Small intestine (tissue), 7 donors: ENCODE data around the gene SP100. TPM values are rescaled to one million over a fixed set of nuclear protein-coding genes. Genes with fewer than 3 reads are reported as not detected.

Source experiments
- DNase-seq, 2 donors: peaks; one replicate each; pipeline versions ENCODE4 v3.0.0 to v3.0.0-alpha.2; 2013
- FAIRE-seq: peaks from 2 replicates; lab custom pipeline; 2012; peaks lifted over from hg19 to GRCh38; lab: Jason Lieb, UNC
- H3K27ac ChIP-seq, 3 donors: one replicate each; pipeline ENCODE4 v1.5.1; 2013; ENCODE audit warnings: low read length in 2 of 3, mild to moderate bottlenecking in 2 of 3, control low read depth in 1 of 3, inconsistent platforms in 1 of 3, low read depth in 1 of 3, moderate library complexity in 1 of 3
- H3K27me3 ChIP-seq, 3 donors: one replicate each; pipeline ENCODE4 v1.6.1; 2013; ENCODE audit warnings: low read length in 3 of 3, inconsistent platforms in 1 of 3; ENCODE audit not compliant: control insufficient read depth in 3 of 3, insufficient read depth in 3 of 3
- H3K36me3 ChIP-seq, 3 donors: one replicate each; pipeline ENCODE4 v1.6.1; 2013; ENCODE audit warnings: low read length in 3 of 3, inconsistent platforms in 1 of 3, low read depth in 1 of 3, mild to moderate bottlenecking in 1 of 3, moderate library complexity in 1 of 3; ENCODE audit not compliant: control insufficient read depth in 3 of 3, insufficient read depth in 2 of 3
- H3K4me1 ChIP-seq, 3 donors: one replicate each; pipeline ENCODE4 v1.6.1; 2013; ENCODE audit warnings: low read length in 2 of 3, inconsistent platforms in 1 of 3, low read depth in 1 of 3, mild to moderate bottlenecking in 1 of 3, moderate library complexity in 1 of 3; ENCODE audit not compliant: control insufficient read depth in 3 of 3, insufficient read depth in 2 of 3
- H3K4me3 ChIP-seq, 3 donors: one replicate each; pipeline ENCODE4 v1.5.1; 2013; ENCODE audit warnings: low read length in 3 of 3, control low read depth in 1 of 3, inconsistent platforms in 1 of 3, low read depth in 1 of 3, mild to moderate bottlenecking in 1 of 3, moderate library complexity in 1 of 3
- H3K9me3 ChIP-seq, 2 donors: one replicate each; pipeline ENCODE4 v1.6.1; 2013; ENCODE audit warnings: low read depth in 1 of 2, low read length in 1 of 2; ENCODE audit not compliant: control insufficient read depth in 2 of 2, insufficient read depth in 1 of 2
- WGBS, 3 donors: extraction: QIAGEN DNeasy Blood & Tissue Kit; methylation state at CpG; one replicate each; pipeline ENCODE4 v1.1.7; 2013; 5-methylcytosine and 5-hydroxymethylcytosine counted together
- polyA plus RNA-seq, 4 donors: library from polyadenylated mRNA; stranded (reverse) in 3 of 4; unstranded in 1 of 4; fragments of 200-250 nt in 3 of 4; fragments of 120-200 nt in 1 of 4; gene quantifications; one replicate each; pipeline versions ENCODE4 v1.2.1 to v1.2.3, GENCODE V29; 2013
- donor health status: healthy with polysubstance abuse.
- donor health status: control.
- donor health status: control.
- donor health status: Bipolar disorder and iron deficiency.
- donor health status: healthy.

Gene SP100
- polyA plus RNA-seq, 4 donors, result 38.7 to 55.4 (median 46.9) TPM

GRCh38 chr2:230412371-230412711 is 3.7 kb upstream of the SP100 start:
- H3K9me3 ChIP-seq, result no peaks in the 10 kb centered on the region
- peak overlapping the region; percentile 88 to 99 (median 96) for H3K27ac ChIP-seq
- peak overlapping the region; percentile 42 to 73 (median 65) for H3K4me3 ChIP-seq
- no peaks in the 10 kb centered on the region for H3K27me3 ChIP-seq
- FAIRE-seq (no peak), DNase-seq (no peak)
- peaks cover 0 to 17% (median 12%) of the 10 kb centered on the region in 3 donors for H3K4me1 ChIP-seq
- H3K36me3 ChIP-seq, result no peaks in the 10 kb centered on the region
- WGBS, 3 donors, result 88 to 91% (median 90%) methylated on average over 3 of the region's 3 CpGs

GRCh38 chr2:230412846-230413245 is 3.2 kb upstream of the SP100 start:
- DNase-seq (no peak), FAIRE-seq (no peak)
- no peaks in the 10 kb centered on the region for H3K27me3 ChIP-seq
- H3K9me3 ChIP-seq, result no peaks in the 10 kb centered on the region
- peaks cover 0 to 19% (median 12%) of the 10 kb centered on the region in 3 donors for H3K4me1 ChIP-seq
- WGBS, 3 donors, result 90 to 98% (median 93%) methylated on average over 9 of the region's 9 CpGs
- H3K4me3 ChIP-seq, result no peak overlapping the region
- no peaks in the 10 kb centered on the region for H3K36me3 ChIP-seq
- no peak overlapping the region for H3K27ac ChIP-seq

GRCh38 chr2:230413479-230413878 is 2.5 kb upstream of the SP100 start:
- Histone ChIP-seq H3K27ac (no peak overlapping the region), H3K27me3 (no peaks in the 10 kb centered on the region), H3K9me3 (no peaks in the 10 kb centered on the region), H3K36me3 (no peaks in the 10 kb centered on the region), H3K4me1 (peaks cover 0 to 19% (median 12%) of the 10 kb centered on the region in 3 donors), H3K4me3 (no peak overlapping the region)
- DNase-seq, result peak in 1 of 2 donors; percentile 60
- no peak for FAIRE-seq
- 92 to 97% (median 96%) methylated on average over 3 of the region's 3 CpGs for WGBS, 3 donors

- WGBS, 3 donors, result 92 to 95% (median 94%) methylated on average over 6 of the region's 6 CpGs
- FAIRE-seq, result no peak
- no peaks in the 10 kb centered on the region for H3K36me3 ChIP-seq
These were observed 1.7 kb upstream of the SP100 start for GRCh38 chr2:230414302-230414701.

GRCh38 chr2:230417436-230417835 is 1.4 kb downstream of the SP100 start:
- peak overlapping the region in 2 of 3 donors; percentile 18 to 45 for H3K4me3 ChIP-seq
- DNase-seq (no peak), FAIRE-seq (no peak)
- no peak overlapping the region for H3K27ac ChIP-seq
- peaks cover 0 to 4% (median 0%) of the 10 kb centered on the region in 3 donors for H3K36me3 ChIP-seq
- WGBS, 3 donors, result 24 to 37% (median 35%) methylated on average over 4 of the region's 4 CpGs
- peaks cover 6 to 12% (median 9%) of the 10 kb centered on the region in 3 donors for H3K4me1 ChIP-seq
- H3K27me3 ChIP-seq, result no peaks in the 10 kb centered on the region
- no peaks in the 10 kb centered on the region for H3K9me3 ChIP-seq

More at GRCh38 chr2:230414302-230414701, 1.7 kb upstream of the SP100 start:
- Histone ChIP-seq H3K27me3 (no peaks in the 10 kb centered on the region), H3K27ac (peak overlapping the region in 1 of 3 donors; percentile 5), H3K9me3 (no peaks in the 10 kb centered on the region), H3K4me1 (peaks cover 4 to 19% (median 12%) of the 10 kb centered on the region in 3 donors), H3K4me3 (no peak overlapping the region)
- DNase-seq, result no peak

GRCh38 chr2:230418341-230419016 is 2.5 kb downstream of the SP100 start:
- no peak for DNase-seq
- H3K27ac ChIP-seq, result no peak overlapping the region
- no peaks in the 10 kb centered on the region for H3K27me3 ChIP-seq
- FAIRE-seq, result no peak
- peaks cover 0 to 4% (median 0%) of the 10 kb centered on the region in 3 donors for H3K36me3 ChIP-seq
- H3K9me3 ChIP-seq, result no peaks in the 10 kb centered on the region
- WGBS, 3 donors, result 40 to 42% (median 41%) methylated on average over 9 of the region's 9 CpGs
- H3K4me3 ChIP-seq, result peak overlapping the region in 1 of 3 donors; percentile 45
- H3K4me1 ChIP-seq, result peaks cover 6 to 9% (median 8%) of the 10 kb centered on the region in 3 donors

GRCh38 chr2:230419181-230419580 is 3.2 kb downstream of the SP100 start:
- Histone ChIP-seq H3K4me3 (no peak overlapping the region), H3K36me3 (peaks cover 0 to 4% (median 0%) of the 10 kb centered on the region in 3 donors), H3K27ac (no peak overlapping the region), H3K9me3 (no peaks in the 10 kb centered on the region), H3K27me3 (no peaks in the 10 kb centered on the region), H3K4me1 (peaks cover 8 to 10% (median 9%) of the 10 kb centered on the region in 3 donors)
- WGBS, 3 donors, result 76 to 90% (median 85%) methylated on average over 4 of the region's 4 CpGs
- DNase-seq (no peak), FAIRE-seq (no peak)

GRCh38 chr2:230422149-230422548 is 6.1 kb downstream of the SP100 start:
- DNase-seq (no peak), FAIRE-seq (no peak)
- Histone ChIP-seq H3K4me3 (no peak overlapping the region), H3K27me3 (no peaks in the 10 kb centered on the region), H3K36me3 (peaks cover 0 to 4% (median 0%) of the 10 kb centered on the region in 3 donors), H3K4me1 (peaks cover 2 to 8% (median 7%) of the 10 kb centered on the region in 3 donors), H3K9me3 (peaks cover 0 to 2% of the 10 kb centered on the region in 2 donors), H3K27ac (no peak overlapping the region)
- 86 to 92% (median 90%) methylated on average over 4 of the region's 4 CpGs for WGBS, 3 donors
